ENCODE results near the gene ZIC2. TPM values are rescaled to one million over a fixed set of nuclear protein-coding genes. Genes with fewer than 3 reads are reported as not detected.

Gene ZIC2
- not detected in 2 replicates for total RNA-seq

GRCh38 chr13:99981735-99982035 lies at the start of gene ZIC2:
Gene ZIC2, plus strand, starts transcription at chr13:99981784. Its CDS starts 281 bp downstream, at chr13:99982065.

GRCh38 chr13:99971576-99972189 lies 9.9 kb upstream of the ZIC2 start, which contains the start of gene ZIC5:
Gene ZIC5, minus strand, starts transcription at chr13:99971767. Its CDS starts 164 bp downstream, at chr13:99971603.

Other genes with a start within 250 kb of the ZIC2 start
- not detected in 2 replicates for gene ZIC5, start 10.0 kb upstream of the ZIC2 start, total RNA-seq
- 27.0 and 27.2 TPM in 2 replicates for gene PCCA, start 107.3 kb downstream of the ZIC2 start, total RNA-seq

All from articular chondrocyte of knee joint (primary cell).